Measurements from ENCODE around the gene TMEM30A. TPM values are rescaled to one million over a fixed set of nuclear protein-coding genes. Genes with fewer than 3 reads are reported as not detected.

Gene TMEM30A
- total and polyA plus RNA-seq, 2 of the 13 experiments (the other 11 are each of a cell fraction or from before 2014, with no cell fraction given): 17.6 to 54.4 TPM

GRCh38 chr6:75284632-75285282 lies at the start of gene TMEM30A (continued):
- TF ChIP-seq CREB1 (IDR thresholded peaks at IDR 0.05) (peak; percentile 83), CREB1 (CRISPR knock-in tag; IDR thresholded peaks at IDR 0.05) (peak; percentile 70), RFX5 (IDR thresholded peaks at IDR 0.05; ENCODE audit: low read depth, low read length) (0 out of 2 replicates have a peak, but pooled peaks have one; percentile 22), RBAK (CRISPR knock-in tag; IDR thresholded peaks at IDR 0.05) (no peak), NR2F1 (CRISPR knock-in tag; IDR thresholded peaks at IDR 0.05) (no peak), IKZF1 (IDR thresholded peaks at IDR 0.05) (no peak), ARNT (IDR thresholded peaks at IDR 0.05) (no peak), DPF2 (CRISPR knock-in tag; IDR thresholded peaks at IDR 0.05; ENCODE audit: borderline replicate concordance, low read depth) (no peak), SAFB2 (CRISPR knock-in tag; IDR thresholded peaks at IDR 0.05; ENCODE audit: borderline replicate concordance, low read depth) (peak; percentile 83; the same call in 1 of the 2 replicates), NFKB2 (CRISPR knock-in tag; IDR thresholded peaks at IDR 0.05; ENCODE audit: borderline replicate concordance) (peak; percentile 54), HHEX (CRISPR knock-in tag; IDR thresholded peaks at IDR 0.05) (no peak), HDAC1 (CRISPR knock-in tag; IDR thresholded peaks at IDR 0.05) (peak; percentile 76), ARID4A (CRISPR knock-in tag; IDR thresholded peaks at IDR 0.05; ENCODE audit: borderline replicate concordance) (peak; percentile 84), YY1 (IDR thresholded peaks at IDR 0.05; ENCODE audit: insufficient read depth, insufficient replicate concordance, low read depth, low read length) (peak; percentile 45), ZHX1 (CRISPR knock-in tag; IDR thresholded peaks at IDR 0.05; ENCODE audit: low read depth) (0 out of 2 replicates have a peak, but pooled peaks have one; percentile 57), ZNF746 (CRISPR knock-in tag; IDR thresholded peaks at IDR 0.05) (peak; percentile 100), ZNF574 (CRISPR knock-in tag; IDR thresholded peaks at IDR 0.05) (peak; percentile 95), ZNF883 (CRISPR knock-in tag; IDR thresholded peaks at IDR 0.05; ENCODE audit: not compliant biosample characterization) (peak; percentile 96), ZNF432 (CRISPR knock-in tag; IDR thresholded peaks at IDR 0.05; ENCODE audit: borderline replicate concordance) (no peak), ZSCAN31 (CRISPR knock-in tag; IDR thresholded peaks at IDR 0.05; ENCODE audit: low read depth) (peak; percentile 59; the same call in 1 of the 2 replicates)

Measured in HepG2 (cell line).